GM18499 (cell line): ENCODE data around the gene RNASE3.
"Not testable (repeated sequence)": the region's sequence is repeated elsewhere in the genome, so short reads cannot be mapped to it uniquely, and the experiment has no call there.

Experiments used
- ATAC-seq: cut with Tn5 transposase; IDR thresholded peaks from one replicate; pipeline ENCODE4 v1.9.1; 2021; ENCODE audit warnings: moderate number of reproducible peaks; ENCODE audit not compliant: insufficient read depth, unreplicated experiment

RNASE3 gene

DNA sequence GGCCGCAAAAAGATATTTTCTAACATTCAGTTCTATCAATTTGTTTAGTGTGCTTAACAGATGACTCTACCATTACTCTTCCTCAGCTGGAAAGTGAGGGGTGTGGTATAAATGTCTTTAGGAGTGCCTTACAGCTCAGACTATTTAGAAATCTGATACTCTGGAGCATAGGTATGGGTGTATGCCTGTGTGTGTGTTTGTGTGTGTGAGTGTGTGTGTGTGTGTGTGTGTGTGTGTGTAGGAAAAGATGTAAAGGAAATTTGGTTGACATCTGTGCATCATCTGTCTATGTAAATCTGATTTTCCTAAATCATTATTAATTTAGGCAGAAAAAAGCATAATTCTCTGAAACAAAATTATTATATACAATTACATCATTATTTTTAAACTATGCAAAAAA lies 16.0 kb downstream of the RNASE3 start:
- ATAC-seq: no peak

DNA sequence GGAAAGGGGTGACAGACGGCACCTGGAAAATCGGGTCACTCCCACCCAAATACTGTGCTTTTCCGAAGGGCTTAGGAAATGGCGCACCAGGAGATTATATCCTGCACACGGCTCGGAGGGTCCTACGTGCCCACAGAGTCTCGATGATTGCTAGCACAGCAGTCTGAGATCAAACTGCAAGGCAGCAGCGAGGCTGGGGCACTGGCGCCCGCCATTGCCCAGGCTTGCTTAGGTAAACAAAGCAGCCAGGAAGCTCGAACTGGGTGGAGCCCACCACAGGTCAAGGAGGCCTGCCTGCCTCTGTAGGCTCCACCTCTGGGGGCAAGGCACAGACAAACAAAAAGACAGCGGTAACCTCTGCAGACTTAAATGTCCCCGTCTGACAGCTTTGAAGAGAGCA lies 19.6 kb downstream of the RNASE3 start:
- ATAC-seq: not testable (repeated sequence)

DNA sequence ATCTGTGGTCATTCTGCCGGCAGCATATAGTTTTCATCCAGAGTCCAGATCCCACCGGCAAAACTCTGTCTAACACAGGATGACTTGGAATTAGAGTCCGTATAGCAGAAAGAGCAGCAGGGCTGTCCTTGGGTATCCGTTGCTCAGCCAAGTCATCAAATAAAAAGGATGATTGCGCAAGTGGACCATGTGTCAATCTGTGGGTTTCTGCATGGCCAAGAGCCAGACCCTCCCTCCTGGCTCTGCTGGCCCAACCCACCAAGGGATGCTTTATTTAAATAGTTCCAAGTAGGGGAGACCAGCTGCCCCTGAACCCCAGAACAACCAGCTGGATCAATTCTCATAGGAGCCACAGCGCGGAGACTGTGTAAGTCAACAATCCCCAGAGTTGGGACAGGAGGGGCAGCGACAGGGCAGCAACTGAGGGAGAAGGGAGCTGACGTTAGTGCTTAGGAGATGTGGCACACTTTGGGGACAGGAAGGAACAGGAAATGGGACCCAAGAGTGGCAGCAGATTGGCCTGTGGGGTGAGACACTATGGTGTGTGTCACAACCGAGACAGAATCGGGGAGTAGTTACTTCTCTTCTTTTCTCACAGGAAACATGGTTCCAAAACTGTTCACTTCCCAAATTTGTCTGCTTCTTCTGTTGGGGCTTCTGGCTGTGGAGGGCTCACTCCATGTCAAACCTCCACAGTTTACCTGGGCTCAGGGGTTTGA lies 28.0 kb downstream of the RNASE3 start:
- ATAC-seq: not testable (repeated sequence)

DNA sequence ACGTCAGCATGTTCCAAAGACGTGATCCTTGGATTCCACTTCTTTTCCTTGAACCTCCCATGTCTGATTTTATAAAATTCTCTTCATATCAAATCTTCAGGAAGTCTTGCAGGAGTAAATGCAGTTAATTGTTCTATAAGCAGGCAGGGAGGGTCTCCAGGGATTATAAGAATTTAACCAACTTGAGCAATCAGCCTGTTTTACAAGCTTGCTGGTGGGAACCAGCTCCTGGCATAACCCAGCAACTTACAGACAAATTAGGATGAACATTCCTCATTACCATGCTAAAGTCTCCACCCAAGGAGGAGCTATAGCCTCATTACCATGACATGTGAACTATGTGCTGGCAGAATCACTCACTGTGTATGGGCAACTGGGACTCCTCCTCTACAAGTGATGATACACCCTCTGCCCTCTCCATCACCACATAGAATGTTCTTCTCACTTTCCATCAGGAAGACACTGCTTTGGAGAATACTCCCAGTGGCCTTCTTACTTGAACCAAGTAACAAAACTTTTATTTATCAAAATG lies 32.6 kb downstream of the RNASE3 start:
- ATAC-seq: not testable (repeated sequence)

DNA sequence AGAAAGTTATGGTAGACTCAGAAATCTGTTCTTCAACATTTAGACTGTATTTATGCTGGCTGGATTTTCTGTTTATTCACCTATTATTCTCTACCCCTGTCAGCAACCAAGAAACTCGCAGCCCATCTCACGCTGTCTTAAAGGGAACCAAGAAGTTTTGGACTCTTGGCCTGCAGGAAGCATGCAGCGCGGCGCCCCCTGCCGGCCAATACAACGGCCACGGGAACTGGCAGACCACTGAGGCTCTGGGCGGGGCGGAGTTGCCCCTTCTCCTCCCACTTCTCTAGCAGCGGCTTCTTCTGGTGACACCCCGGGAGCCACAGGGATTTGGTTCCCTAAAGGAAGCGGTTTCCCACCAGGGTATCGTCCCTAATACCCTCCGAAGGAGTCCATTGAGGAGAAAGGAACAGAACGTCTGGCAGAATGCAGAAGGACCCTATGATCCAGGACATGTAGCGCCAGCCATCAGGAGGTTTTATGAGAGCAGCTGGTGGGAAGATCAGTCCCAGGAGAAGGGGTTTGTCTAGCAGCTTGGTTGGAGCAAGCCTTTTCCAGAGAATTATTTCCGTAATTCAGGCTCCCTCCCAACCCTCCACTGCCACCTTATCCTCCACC lies 43.1 kb downstream of the RNASE3 start:
- ATAC-seq: no peak

DNA sequence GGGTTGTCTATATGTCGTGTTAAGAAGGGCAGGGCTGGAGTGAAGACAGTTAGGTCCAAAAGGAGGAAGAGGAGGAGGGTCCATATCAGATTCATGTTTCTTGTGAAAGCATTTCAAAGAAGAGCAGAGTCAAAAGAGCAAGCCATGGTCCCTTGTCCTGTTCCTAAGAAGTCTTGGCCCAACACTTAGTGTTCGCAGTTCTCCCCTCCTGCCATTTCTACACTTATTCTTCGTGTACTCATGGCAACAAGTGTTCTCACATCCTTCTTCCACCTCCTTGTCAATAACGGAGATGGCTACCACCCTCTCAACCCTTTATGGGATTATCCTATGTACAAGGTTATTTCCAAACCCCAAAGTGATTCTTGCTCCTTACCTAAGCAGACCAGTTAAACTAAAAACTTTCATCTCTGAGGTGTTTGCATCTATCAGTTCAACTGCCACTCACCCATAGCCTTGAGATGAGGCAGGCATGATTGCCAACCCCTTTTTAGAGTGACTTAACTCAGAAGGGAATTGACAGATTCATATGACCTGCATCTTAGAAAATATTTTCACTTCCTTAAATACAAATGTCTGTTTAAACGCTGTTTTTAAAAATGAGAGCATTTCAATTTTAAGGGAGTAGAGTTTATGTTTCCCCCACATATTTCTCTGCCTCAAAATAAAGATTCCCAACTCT lies 44.3 kb downstream of the RNASE3 start:
- ATAC-seq: no peak
